Spleen (tissue), 7 donors: ENCODE data around the gene FHIT.

Experiments
- CTCF ChIP-seq, 11 experiments: fragments of 200-600 bp in 7 of 11; fragments of 450-650 bp in 4 of 11; sonication (generic) in 4 of 11; IDR thresholded peaks in 8 of 11; conservative IDR thresholded peaks in 3 of 11; 1 replicate in 7 of 11; 2 replicates in 4 of 11; pipeline versions ENCODE4 v1.4.0 to v1.8.0; 2016 to 2021; ENCODE audit warnings: antibody characterized with exemption in 11 of 11, inconsistent platforms in 4 of 11, mild to moderate bottlenecking in 1 of 11
- POLR2A ChIP-seq, 3 donors: fragments of 450-650 bp; IDR thresholded peaks; one replicate each; pipeline ENCODE4 v1.5.1; 2017; ENCODE audit warnings: antibody characterized with exemption in 3 of 3, mild to moderate bottlenecking in 1 of 3
- donor health status: DM: no; HTN: no; CAD: no; lungs with moderate emphysema.
- donor health status: DM: no; HTN: no; CAD: no.
- donor health status: DM: no; HTN: no; CAD: no.

DNA sequence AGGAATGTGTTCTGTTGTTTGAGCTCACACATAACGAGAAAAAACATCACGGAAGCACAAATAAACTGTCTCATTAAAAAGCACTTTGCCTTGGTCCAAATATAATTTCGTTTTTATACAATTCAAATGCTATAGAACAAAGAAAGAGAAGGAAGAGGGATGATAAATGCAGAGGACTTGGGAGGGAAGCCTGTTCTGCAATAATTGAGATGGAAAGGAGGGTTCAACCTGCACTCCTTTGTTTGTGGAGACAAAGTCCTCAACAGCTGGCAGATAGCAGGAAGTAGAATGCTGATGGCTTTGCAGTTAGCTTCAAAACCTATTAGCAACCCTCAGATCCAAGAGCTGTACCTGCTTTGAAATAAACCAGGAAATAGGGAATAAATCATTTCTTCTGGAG lies 1010.8 kb downstream of the FHIT start:
- TF ChIP-seq CTCF (IDR thresholded peaks at IDR 0.05 in 8 of 11, conservative IDR thresholded peaks at IDR 0.05 in 3 of 11) (no peak), POLR2A (IDR thresholded peaks at IDR 0.05) (no peak)
